Stomach (tissue), 4 donors: ENCODE measurements around the gene TSPAN17.

Experiments
- POLR2A ChIP-seq, 4 donors: fragments of 450-650 bp; IDR thresholded peaks; one replicate each; pipeline ENCODE4 v1.6.1; 2016; ENCODE audit warnings: antibody characterized with exemption in 4 of 4, control low read depth in 2 of 4, mild to moderate bottlenecking in 1 of 4, moderate library complexity in 1 of 4
- TF ChIP-seq, protein P1 (sequence below), 7 experiments: fragments of 450-650 bp in 4 of 7; fragments of 200-600 bp in 3 of 7; sonication (generic) in 3 of 7; IDR thresholded peaks; one replicate each; pipeline ENCODE4 v1.5.1; 2016 to 2019; ENCODE audit warnings: antibody characterized with exemption in 7 of 7, control low read depth in 2 of 7, mild to moderate bottlenecking in 1 of 7

DNA sequence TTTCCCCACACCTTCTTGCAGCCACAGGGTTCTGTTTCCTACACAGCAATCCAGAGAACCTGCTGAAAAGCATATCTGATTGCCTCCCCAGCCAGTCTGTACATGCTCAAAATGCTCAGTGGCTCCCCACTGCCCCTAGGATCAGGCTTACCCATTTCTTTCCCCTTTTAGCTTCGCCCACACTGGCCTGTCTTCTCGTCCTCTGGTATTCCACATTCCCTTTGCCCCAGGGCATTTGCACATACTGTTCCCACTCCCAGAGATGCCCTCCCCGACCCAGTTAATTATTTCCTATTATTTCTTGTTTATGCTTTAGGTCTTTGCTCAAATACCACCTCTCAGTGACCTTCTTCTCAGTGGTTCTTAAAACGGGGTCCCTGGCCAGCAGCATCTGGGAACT lies 6.7 kb upstream of the TSPAN17 start:
- TF ChIP-seq, protein P1, sequence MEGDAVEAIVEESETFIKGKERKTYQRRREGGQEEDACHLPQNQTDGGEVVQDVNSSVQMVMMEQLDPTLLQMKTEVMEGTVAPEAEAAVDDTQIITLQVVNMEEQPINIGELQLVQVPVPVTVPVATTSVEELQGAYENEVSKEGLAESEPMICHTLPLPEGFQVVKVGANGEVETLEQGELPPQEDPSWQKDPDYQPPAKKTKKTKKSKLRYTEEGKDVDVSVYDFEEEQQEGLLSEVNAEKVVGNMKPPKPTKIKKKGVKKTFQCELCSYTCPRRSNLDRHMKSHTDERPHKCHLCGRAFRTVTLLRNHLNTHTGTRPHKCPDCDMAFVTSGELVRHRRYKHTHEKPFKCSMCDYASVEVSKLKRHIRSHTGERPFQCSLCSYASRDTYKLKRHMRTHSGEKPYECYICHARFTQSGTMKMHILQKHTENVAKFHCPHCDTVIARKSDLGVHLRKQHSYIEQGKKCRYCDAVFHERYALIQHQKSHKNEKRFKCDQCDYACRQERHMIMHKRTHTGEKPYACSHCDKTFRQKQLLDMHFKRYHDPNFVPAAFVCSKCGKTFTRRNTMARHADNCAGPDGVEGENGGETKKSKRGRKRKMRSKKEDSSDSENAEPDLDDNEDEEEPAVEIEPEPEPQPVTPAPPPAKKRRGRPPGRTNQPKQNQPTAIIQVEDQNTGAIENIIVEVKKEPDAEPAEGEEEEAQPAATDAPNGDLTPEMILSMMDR (IDR thresholded peaks at IDR 0.05): no peak
- TF ChIP-seq POLR2A (IDR thresholded peaks at IDR 0.05): no peak
